ENCODE results near the gene CEACAM3. TPM values are rescaled to one million over a fixed set of nuclear protein-coding genes. Genes with fewer than 3 reads are reported as not detected.

Gene CEACAM3
- polyA plus RNA-seq, 2 of the 4 experiments (the other 2 are of a cell fraction): not detected

DNA sequence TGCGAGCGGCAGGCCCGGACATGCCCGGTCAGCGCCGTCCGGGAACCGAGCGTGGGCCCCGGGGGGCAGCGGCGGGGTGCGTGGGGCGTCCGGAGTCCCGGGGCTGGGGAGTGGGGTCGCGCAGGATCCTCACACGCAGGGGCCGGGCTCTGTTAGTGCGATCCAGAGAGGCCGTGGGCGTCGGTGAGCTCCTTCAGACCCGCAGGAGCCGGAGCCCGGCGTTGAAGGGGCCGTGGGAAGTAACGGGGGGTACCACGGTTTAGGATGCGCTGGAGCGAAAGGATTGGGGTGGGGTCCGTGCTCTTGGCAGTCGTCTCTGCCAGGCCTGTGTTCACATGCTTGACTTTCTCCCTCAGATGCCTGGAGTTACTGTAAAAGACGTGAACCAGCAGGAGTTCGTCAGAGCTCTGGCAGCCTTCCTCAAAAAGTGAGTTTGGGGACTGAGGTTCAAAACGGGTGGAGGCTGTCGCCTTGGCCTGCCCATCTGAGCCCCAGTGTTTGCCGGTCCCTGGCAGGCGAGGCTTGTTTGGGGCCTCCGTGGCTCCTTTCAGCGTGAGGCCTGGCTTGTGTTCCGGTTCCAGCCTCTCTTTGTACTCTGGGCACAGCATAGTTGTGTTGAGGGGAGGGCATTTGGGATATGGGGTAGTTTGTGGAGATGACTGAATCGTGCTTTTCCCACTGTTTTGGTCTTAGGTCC is 64.2 kb downstream of the CEACAM3 start:
- TF ChIP-seq HOXB13 (CRISPR knock-in tag; IDR thresholded peaks at IDR 0.05; ENCODE audit: low read depth) (no peak), BHLHE40 (IDR thresholded peaks at IDR 0.05; ENCODE audit: low read depth, low read length) (no peak), RNF2 (IDR thresholded peaks at IDR 0.05; ENCODE audit: borderline replicate concordance, low read depth) (no peak), NFE2L2 (conservative IDR thresholded peaks at IDR 0.05; ENCODE audit: low read length) (no peak), HEYL (CRISPR knock-in tag; IDR thresholded peaks at IDR 0.05) (no peak), POLR2AphosphoS2 (conservative IDR thresholded peaks at IDR 0.05; ENCODE audit: low read length) (peak; percentile 80; the same call in 1 of the 2 replicates), EP300 (IDR thresholded peaks at IDR 0.05) (no peak), PBX3 (IDR thresholded peaks at IDR 0.05) (peak; percentile 56; the same call in 1 of the 2 replicates), HOXB5 (CRISPR knock-in tag; IDR thresholded peaks at IDR 0.05) (no peak), HMGXB4 (CRISPR knock-in tag; IDR thresholded peaks at IDR 0.05; ENCODE audit: borderline replicate concordance) (no peak), MAZ (IDR thresholded peaks at IDR 0.05; ENCODE audit: borderline replicate concordance, low read depth, low read length) (no peak), NR3C1 (IDR thresholded peaks at IDR 0.05) (no peak), POLR2A (IDR thresholded peaks at IDR 0.05; ENCODE audit: low read length) (no peak), REST (IDR thresholded peaks at IDR 0.05) (peak; percentile 14; the same call in 1 of the 2 replicates), ESRRA (IDR thresholded peaks at IDR 0.05; ENCODE audit: borderline replicate concordance, low read length) (no peak), RARB (CRISPR knock-in tag; IDR thresholded peaks at IDR 0.05) (peak; percentile 73; the same call in 1 of the 2 replicates), GATA3 (IDR thresholded peaks at IDR 0.05; ENCODE audit: borderline replicate concordance) (no peak), SREBF2 (IDR thresholded peaks at IDR 0.05) (no peak), TFCP2L1 (CRISPR knock-in tag; IDR thresholded peaks at IDR 0.05) (peak; percentile 87), NPAS2 (CRISPR knock-in tag; IDR thresholded peaks at IDR 0.05; ENCODE audit: borderline replicate concordance) (0 out of 2 replicates have a peak, but pooled peaks have one; percentile 73), ELK1 (IDR thresholded peaks at IDR 0.05; ENCODE audit: low read depth, low read length) (no peak), JUN (IDR thresholded peaks at IDR 0.05) (peak in 1 of 2 experiments; percentile 96; a peak in 4 of 5 replicates), KDM5A (IDR thresholded peaks at IDR 0.05) (0 out of 2 replicates have a peak, but pooled peaks have one; percentile 0), MYC (IDR thresholded peaks at IDR 0.05; ENCODE audit: borderline replicate concordance, low read length) (no peak), ZC3H11A (IDR thresholded peaks at IDR 0.05) (no peak), FOXS1 (CRISPR knock-in tag; IDR thresholded peaks at IDR 0.05) (no peak), HOXA7 (CRISPR knock-in tag; IDR thresholded peaks at IDR 0.05) (peak; percentile 59; the same call in 1 of the 2 replicates), ZFP36 (IDR thresholded peaks at IDR 0.05; ENCODE audit: borderline replicate concordance, partially characterized antibody) (no peak), MAFK (IDR thresholded peaks at IDR 0.05; ENCODE audit: partially characterized antibody) (no peak), ZNF302 (CRISPR knock-in tag; IDR thresholded peaks at IDR 0.05) (no peak)
- TF ChIP-seq, protein P1, sequence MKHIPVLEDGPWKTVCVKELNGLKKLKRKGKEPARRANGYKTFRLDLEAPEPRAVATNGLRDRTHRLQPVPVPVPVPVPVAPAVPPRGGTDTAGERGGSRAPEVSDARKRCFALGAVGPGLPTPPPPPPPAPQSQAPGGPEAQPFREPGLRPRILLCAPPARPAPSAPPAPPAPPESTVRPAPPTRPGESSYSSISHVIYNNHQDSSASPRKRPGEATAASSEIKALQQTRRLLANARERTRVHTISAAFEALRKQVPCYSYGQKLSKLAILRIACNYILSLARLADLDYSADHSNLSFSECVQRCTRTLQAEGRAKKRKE (CRISPR knock-in tag; IDR thresholded peaks at IDR 0.05; ENCODE audit: low read depth): peak; percentile 59; the same call in 1 of the 2 replicates
- TF ChIP-seq, protein P2, sequence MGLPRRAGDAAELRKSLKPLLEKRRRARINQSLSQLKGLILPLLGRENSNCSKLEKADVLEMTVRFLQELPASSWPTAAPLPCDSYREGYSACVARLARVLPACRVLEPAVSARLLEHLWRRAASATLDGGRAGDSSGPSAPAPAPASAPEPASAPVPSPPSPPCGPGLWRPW (IDR thresholded peaks at IDR 0.05): no peak
- Histone ChIP-seq H3K4me3 (peak overlapping the region; percentile 89), H3K9me3 (no peaks in the 10 kb centered on the region), H3K4me2 (peak overlapping the region; percentile 98), H3K4me1 (peaks cover 47% of the 10 kb centered on the region), H3K27ac (peak overlapping the region; percentile 90 to 95)
- FAIRE-seq: no peak
- no peak for DNase-seq (ENCODE audit: low read depth in 1 of 2, low spot score in 1 of 2)
- CTCF ChIA-PET: interaction anchor here (0.7 to 16.4 kb wide), 18 partner anchors 10 to 297 kb away, joined by 3 to 243 read pairs (median 4); partner anchors contain the start of genes CD79A and RABAC1
- WGBS (ENCODE audit: missing lambda C conversion rate): 1% methylated on average over 33 of the region's 45 CpGs
- no peak for ATAC-seq
- POLR2A ChIA-PET: interaction anchor here (0.6 to 3.5 kb wide), 25 partner anchors 8 to 1144 kb away, joined by 3 to 102 read pairs (median 5); partner anchors contain the start of genes B9D2, CD79A, COQ8B and DMAC2

Data from A549 (cell line).